GM21423 (cell line): Measurements from ENCODE around the gene ATP6V1G3.
"Not testable (repeated sequence)": the region's sequence is repeated elsewhere in the genome, so short reads cannot be mapped to it uniquely, and the experiment has no call there.

ENCODE experiments used
- ATAC-seq: cut with Tn5 transposase; IDR thresholded peaks from one replicate; pipeline ENCODE4 v1.9.1; 2021; ENCODE audit warnings: mild to moderate bottlenecking, moderate library complexity; ENCODE audit not compliant: unreplicated experiment

The ATP6V1G3 gene

GRCh38 chr1:198543670-198544260 is 3.3 kb upstream of the ATP6V1G3 start:
- ATAC-seq = peak; percentile 88

- ATAC-seq = no peak
Observed at GRCh38 chr1:198542632-198543031, 2.2 kb upstream of the ATP6V1G3 start.

- ATAC-seq = no peak
Observed at GRCh38 chr1:198541737-198542136, 1.3 kb upstream of the ATP6V1G3 start.

DNA sequence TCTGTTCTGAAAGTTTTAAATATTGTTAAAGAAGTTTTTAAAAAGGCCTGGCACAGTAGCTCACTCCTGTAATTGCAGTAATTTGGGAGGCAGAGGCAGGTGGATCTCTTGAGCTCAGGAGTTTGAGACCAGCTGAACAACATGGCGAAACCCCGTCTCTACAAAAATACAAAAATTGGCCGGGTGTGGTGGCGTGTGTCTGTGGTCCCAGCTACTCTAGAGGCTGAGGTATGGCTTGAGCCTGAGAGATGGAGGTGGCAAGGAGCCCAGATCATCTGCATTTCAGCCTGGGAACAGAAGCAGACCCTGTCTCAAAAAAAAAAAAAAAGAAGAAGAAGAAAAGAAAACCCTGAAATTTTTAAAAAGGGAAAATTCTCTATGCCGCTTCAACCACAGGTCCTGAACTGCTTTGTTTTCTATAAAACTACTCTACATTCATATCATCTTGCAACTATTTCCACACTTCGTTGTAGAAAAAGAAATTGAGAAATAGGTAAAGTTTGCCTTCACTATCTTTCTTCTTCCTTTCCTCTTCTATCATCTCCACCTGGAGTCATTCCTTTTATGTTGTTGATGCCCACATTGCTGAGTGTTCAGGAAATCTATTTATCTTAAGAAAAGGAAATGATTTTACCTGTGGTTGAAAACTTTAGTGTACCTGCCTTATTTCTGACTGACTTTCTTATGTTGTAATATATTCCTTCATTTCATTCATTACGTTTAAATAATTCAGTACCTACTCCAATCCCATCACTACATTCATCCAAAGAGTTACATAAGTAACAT is 1.7 kb downstream of the ATP6V1G3 start:
- no peak for ATAC-seq

DNA sequence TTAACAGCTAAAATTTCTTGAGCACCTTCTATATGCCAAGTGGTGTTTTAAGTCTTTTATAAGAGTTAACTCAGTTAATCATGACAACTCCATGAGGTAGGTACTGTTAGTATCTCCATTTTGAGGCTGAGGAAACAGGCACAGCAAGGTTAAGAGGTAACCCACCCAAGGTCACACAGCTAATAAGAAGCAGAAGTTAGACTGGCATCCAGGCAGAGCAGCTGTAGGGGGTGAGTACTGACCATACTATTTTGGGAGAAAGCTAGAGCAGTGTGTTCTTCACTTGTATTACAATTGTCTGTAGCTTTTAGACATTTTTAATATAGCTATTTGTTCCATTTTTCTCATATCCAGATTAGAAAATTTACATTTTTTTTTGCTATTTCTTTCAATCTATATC is 4.8 kb downstream of the ATP6V1G3 start:
- no peak for ATAC-seq

GRCh38 chr1:198534548-198535418 is 5.7 kb downstream of the ATP6V1G3 start:
- no peak for ATAC-seq

GRCh38 chr1:198531891-198532290 is 8.6 kb downstream of the ATP6V1G3 start:
- ATAC-seq = no peak

GRCh38 chr1:198530953-198531352 is 9.5 kb downstream of the ATP6V1G3 start:
- no peak for ATAC-seq

DNA sequence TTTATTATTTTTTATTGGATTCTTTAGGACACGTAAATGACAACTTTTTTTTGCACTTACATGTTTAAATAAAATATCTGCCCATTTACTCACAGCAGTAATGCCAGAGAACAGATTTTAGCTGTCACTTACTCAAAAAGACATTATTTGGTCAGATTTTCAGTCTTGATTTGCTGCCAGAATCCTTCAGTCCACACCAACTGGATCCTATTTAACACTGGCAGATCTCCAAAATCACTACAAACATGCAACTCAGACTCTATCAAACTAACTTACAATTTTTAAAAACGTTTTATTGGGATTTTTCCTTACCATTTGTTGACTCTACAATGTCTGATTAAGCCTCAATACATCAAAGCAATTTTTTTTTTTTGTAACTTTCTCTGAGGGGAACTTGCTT is 11.1 kb downstream of the ATP6V1G3 start:
- ATAC-seq = no peak

- no peak for ATAC-seq
Observed at GRCh38 chr1:198528364-198528763, 12.1 kb downstream of the ATP6V1G3 start.

DNA sequence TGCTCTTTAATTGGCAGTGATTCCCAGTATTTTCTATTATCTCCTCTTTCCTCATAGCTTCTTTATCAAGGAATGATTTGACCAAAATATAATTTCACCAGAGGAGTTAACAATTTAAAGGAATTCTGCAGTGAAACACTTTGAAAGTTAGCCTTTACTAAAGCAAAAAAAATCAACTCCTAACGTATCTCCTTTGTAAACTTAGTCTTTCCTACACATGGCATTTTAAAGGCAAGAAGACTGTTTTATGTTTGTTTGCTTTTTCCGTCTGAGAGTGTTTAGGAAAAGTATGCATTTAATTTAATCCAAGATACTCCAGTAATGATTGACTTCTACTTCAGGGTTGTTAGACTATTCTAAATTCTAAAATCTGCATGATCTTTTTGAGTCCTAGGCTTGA is 15.9 kb downstream of the ATP6V1G3 start:
- no peak for ATAC-seq

DNA sequence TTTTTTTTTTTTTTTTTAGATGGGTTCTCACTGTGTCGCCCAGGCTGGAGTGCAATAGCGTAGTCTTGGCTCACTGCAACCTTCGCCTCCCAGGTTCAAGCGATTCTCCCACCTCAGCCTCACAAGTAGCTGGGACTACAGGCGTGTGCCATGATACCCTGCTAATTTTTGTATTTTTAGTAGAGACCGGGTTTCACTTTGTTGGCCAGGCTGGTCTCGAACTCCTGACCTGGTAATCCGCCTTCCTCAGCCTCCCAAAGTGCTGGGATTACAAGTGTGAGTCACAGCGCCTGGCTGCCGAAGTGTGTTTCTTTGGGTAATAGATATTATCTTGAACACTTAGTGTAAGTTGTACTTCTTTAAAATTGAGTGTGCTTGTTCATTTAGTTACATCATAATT is 16.4 kb downstream of the ATP6V1G3 start:
- not testable (repeated sequence) for ATAC-seq

- no peak for ATAC-seq
Observed at GRCh38 chr1:198523182-198523950, 17.1 kb downstream of the ATP6V1G3 start.

DNA sequence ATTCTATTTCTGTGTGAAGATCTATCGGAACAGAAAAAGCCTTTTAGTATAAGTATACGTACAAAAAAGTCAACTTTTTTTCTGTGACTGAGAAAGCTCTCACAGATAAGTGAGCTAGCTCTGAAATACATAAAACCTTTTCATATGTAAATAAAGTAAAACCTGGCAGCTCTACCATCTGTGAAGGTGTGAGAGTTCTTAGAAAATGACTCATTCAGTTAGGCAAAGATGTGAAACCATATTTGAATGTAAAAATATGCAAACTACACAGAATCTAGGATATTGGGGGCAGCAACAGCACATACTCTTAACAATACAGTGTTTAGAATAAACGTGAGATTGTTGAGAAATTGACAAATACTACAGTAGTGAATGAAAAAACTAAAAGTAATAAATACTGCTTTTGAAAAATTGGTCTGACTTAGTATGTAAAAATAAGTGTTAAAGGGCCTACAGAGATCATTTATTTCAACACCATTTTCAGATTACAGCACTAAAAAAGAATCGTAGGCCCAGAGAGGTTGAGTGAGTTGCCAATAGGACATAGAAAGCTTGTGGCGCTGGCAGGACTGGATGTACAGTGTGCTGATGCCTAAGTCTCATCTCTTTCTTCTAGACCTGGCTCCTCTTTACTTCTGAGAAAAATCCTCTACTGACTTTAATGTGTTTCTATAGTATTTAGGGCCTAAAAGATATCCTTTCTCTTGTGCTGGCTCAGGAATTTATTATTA is 19.8 kb downstream of the ATP6V1G3 start:
- ATAC-seq = peak; percentile 95

DNA sequence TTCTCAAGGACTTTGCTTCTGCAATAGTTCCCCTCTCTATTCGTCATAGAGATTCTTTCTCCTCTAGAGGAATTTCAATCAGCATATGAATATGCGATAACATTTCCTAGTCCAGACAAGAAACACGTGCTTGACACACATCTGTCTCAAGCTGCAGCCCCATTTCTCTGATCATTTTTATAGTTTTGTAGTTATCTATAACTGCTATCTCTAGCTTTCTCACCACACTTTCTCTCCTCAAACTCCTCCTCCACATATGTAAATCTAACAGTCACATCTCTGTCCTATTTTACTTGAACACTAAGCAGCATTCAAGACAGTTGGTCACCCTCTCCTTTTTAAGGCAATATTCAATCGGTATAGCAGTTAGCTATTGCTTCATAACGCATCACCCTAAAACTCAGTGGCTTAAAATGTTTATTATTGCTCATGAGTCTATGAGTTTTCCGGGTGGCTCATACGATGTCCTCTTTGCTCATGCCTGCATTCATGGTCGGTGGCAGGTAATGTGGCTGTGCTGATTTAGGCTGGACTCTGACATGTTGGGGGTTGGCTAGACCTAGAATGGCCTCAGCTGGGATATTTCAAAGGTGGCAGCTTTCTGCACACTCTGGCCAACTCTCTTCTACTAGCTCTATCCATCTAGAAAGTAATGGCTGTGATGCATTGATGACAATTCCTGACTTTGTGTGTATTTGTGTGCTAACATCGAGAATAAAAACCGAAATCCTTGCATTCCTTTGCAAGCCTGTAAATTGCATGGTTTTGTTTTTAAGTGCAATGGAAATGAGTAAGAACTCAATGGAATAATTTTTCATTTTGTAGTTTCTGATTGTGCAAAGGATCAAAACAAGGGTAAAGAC is 20.6 kb downstream of the ATP6V1G3 start:
- no peak for ATAC-seq

- ATAC-seq = no peak
Observed at GRCh38 chr1:198517623-198518199, 22.8 kb downstream of the ATP6V1G3 start.

DNA sequence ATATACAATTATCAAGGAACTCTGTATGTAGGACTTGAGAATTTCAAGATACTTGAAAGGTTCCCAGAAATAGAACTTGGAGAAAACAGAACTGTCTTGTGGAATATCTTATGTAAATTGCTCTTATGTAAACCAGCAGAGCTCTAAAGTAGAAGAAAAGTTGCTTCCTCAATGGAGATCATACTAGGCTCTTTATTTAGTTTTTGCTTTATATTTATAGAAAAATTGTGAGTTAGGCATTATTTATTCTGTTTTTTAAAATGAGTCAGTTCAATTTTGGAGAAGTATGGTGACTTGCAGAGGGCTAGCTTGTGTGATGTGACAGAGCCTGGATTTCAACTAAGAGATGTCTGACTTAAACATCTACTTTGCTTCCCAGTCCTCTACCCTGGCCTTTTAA is 40.4 kb downstream of the ATP6V1G3 start:
- ATAC-seq = no peak

- no peak for ATAC-seq
Observed at GRCh38 chr1:198499588-198499987, 40.9 kb downstream of the ATP6V1G3 start.

DNA sequence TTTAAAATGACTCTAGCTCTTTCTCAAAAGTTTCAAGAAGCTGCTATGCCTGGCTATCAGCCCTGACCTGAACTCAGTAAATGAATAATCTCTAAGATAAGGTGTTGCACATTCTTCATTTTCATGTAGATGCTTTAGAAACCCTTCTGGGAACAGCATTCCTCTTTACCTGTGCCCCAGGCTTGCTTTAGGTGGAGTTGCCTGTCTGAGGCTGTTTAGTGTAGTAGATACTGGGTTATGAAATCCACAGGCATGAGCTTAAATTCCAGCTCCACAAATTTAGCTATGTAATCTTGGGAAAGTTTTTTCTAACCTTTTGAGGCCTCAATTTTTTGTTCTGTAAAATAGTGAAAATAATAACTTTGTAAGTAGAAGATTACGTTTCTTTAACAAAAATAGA is 41.6 kb downstream of the ATP6V1G3 start:
- no peak for ATAC-seq
